Measurements from ENCODE around the gene SNRPA.

The SNRPA gene

GRCh38 chr19:40750874-40751537 is at the start of gene SNRPA:
Gene SNRPA (plus strand): TSS chr19:40751203. CDS start chr19:40751409, 206 bp downstream.
- Mint-ChIP-seq H3K4me1 (ENCODE audit: low read depth) (peaks cover 57% of the 10 kb centered on the region), H3K27me3 (no peaks in the 10 kb centered on the region)

GRCh38 chr19:40701758-40702157 is 49.2 kb upstream of the SNRPA start:
- H3K4me1 Mint-ChIP-seq (ENCODE audit: low read depth): no peaks in the 10 kb centered on the region
- no peak overlapping the region for H3K4me3 Mint-ChIP-seq
- H3K36me3 Mint-ChIP-seq (ENCODE audit: low read depth): peaks cover 38% of the 10 kb centered on the region

More at GRCh38 chr19:40750874-40751537, at the start of gene SNRPA:
- H3K4me3 Mint-ChIP-seq: peak within 1 kb of the TSS; percentile 95
- H3K36me3 Mint-ChIP-seq (ENCODE audit: low read depth): peaks cover 38% of the 10 kb centered on the region
- no peaks in the 10 kb centered on the region for H3K9me3 Mint-ChIP-seq
- H3K27ac Mint-ChIP-seq: peak within 1 kb of the TSS; percentile 98

GRCh38 chr19:40702337-40703012 is 48.5 kb upstream of the SNRPA start:
- Mint-ChIP-seq H3K36me3 (ENCODE audit: low read depth) (peaks cover 38% of the 10 kb centered on the region), H3K4me1 (ENCODE audit: low read depth) (no peaks in the 10 kb centered on the region), H3K4me3 (no peak overlapping the region), H3K27me3 (no peaks in the 10 kb centered on the region), H3K27ac (no peak overlapping the region), H3K9me3 (no peaks in the 10 kb centered on the region)

More at GRCh38 chr19:40701758-40702157, 49.2 kb upstream of the SNRPA start:
- no peaks in the 10 kb centered on the region for H3K27me3 Mint-ChIP-seq
- H3K9me3 Mint-ChIP-seq: no peaks in the 10 kb centered on the region
- H3K27ac Mint-ChIP-seq: no peak overlapping the region

GRCh38 chr19:40703029-40703755 is 47.8 kb upstream of the SNRPA start:
- Mint-ChIP-seq H3K4me1 (ENCODE audit: low read depth) (no peaks in the 10 kb centered on the region), H3K4me3 (no peak overlapping the region), H3K27ac (no peak overlapping the region), H3K36me3 (ENCODE audit: low read depth) (peaks cover 45% of the 10 kb centered on the region), H3K27me3 (no peaks in the 10 kb centered on the region), H3K9me3 (no peaks in the 10 kb centered on the region)

GRCh38 chr19:40704491-40705361 is 46.3 kb upstream of the SNRPA start:
- peaks cover 4% of the 10 kb centered on the region for H3K4me1 Mint-ChIP-seq (ENCODE audit: low read depth)
- no peaks in the 10 kb centered on the region for H3K9me3 Mint-ChIP-seq
- H3K36me3 Mint-ChIP-seq (ENCODE audit: low read depth): peaks cover 53% of the 10 kb centered on the region
- H3K27me3 Mint-ChIP-seq: no peaks in the 10 kb centered on the region
- no peak overlapping the region for H3K27ac Mint-ChIP-seq
- no peak overlapping the region for H3K4me3 Mint-ChIP-seq

GRCh38 chr19:40705362-40705651 is 45.7 kb upstream of the SNRPA start:
- H3K9me3 Mint-ChIP-seq: no peaks in the 10 kb centered on the region
- peaks cover 53% of the 10 kb centered on the region for H3K36me3 Mint-ChIP-seq (ENCODE audit: low read depth)
- H3K27ac Mint-ChIP-seq: no peak overlapping the region
- no peak overlapping the region for H3K4me3 Mint-ChIP-seq
- peaks cover 4% of the 10 kb centered on the region for H3K4me1 Mint-ChIP-seq (ENCODE audit: low read depth)
- H3K27me3 Mint-ChIP-seq: no peaks in the 10 kb centered on the region

- Mint-ChIP-seq H3K4me3 (no peak overlapping the region), H3K4me1 (ENCODE audit: low read depth) (peaks cover 6% of the 10 kb centered on the region), H3K27me3 (no peaks in the 10 kb centered on the region), H3K36me3 (ENCODE audit: low read depth) (peaks cover 54% of the 10 kb centered on the region), H3K27ac (no peak overlapping the region), H3K9me3 (no peaks in the 10 kb centered on the region)
Observed at GRCh38 chr19:40705950-40706619, 44.9 kb upstream of the SNRPA start.

GRCh38 chr19:40707615-40708014 is 43.4 kb upstream of the SNRPA start:
- Mint-ChIP-seq H3K9me3 (no peaks in the 10 kb centered on the region), H3K4me1 (ENCODE audit: low read depth) (peaks cover 6% of the 10 kb centered on the region), H3K27ac (no peak overlapping the region), H3K36me3 (ENCODE audit: low read depth) (peaks cover 52% of the 10 kb centered on the region), H3K4me3 (no peak overlapping the region), H3K27me3 (no peaks in the 10 kb centered on the region)

GRCh38 chr19:40709817-40710216 is 41.2 kb upstream of the SNRPA start:
- no peaks in the 10 kb centered on the region for H3K27me3 Mint-ChIP-seq
- H3K4me1 Mint-ChIP-seq (ENCODE audit: low read depth): peaks cover 20% of the 10 kb centered on the region
- H3K36me3 Mint-ChIP-seq (ENCODE audit: low read depth): peaks cover 45% of the 10 kb centered on the region
- H3K27ac Mint-ChIP-seq: no peak overlapping the region
- H3K9me3 Mint-ChIP-seq: no peaks in the 10 kb centered on the region
- H3K4me3 Mint-ChIP-seq: no peak overlapping the region

- H3K9me3 Mint-ChIP-seq: no peaks in the 10 kb centered on the region
- no peaks in the 10 kb centered on the region for H3K27me3 Mint-ChIP-seq
- peaks cover 24% of the 10 kb centered on the region for H3K36me3 Mint-ChIP-seq (ENCODE audit: low read depth)
- peak overlapping the region; percentile 14 for H3K27ac Mint-ChIP-seq
- H3K4me3 Mint-ChIP-seq: peak overlapping the region; percentile 75
- H3K4me1 Mint-ChIP-seq (ENCODE audit: low read depth): peaks cover 50% of the 10 kb centered on the region
Observed at GRCh38 chr19:40713939-40714338, 37.1 kb upstream of the SNRPA start.

GRCh38 chr19:40714441-40715299 is 36.3 kb upstream of the SNRPA start:
- Mint-ChIP-seq H3K36me3 (ENCODE audit: low read depth) (peaks cover 19% of the 10 kb centered on the region), H3K27me3 (no peaks in the 10 kb centered on the region), H3K27ac (peak overlapping the region; percentile 98), H3K4me3 (peak overlapping the region; percentile 86), H3K9me3 (no peaks in the 10 kb centered on the region), H3K4me1 (ENCODE audit: low read depth) (peaks cover 53% of the 10 kb centered on the region)

GRCh38 chr19:40716031-40716481 is 34.9 kb upstream of the SNRPA start:
- Mint-ChIP-seq H3K4me1 (ENCODE audit: low read depth) (peaks cover 64% of the 10 kb centered on the region), H3K27ac (peak overlapping the region; percentile 98), H3K27me3 (no peaks in the 10 kb centered on the region), H3K4me3 (peak overlapping the region; percentile 86), H3K9me3 (no peaks in the 10 kb centered on the region), H3K36me3 (ENCODE audit: low read depth) (peaks cover 21% of the 10 kb centered on the region)

- H3K4me3 Mint-ChIP-seq: peak within 1 kb of the TSS; percentile 86
- peak within 1 kb of the TSS; percentile 98 for H3K27ac Mint-ChIP-seq
- H3K9me3 Mint-ChIP-seq: no peaks in the 10 kb centered on the region
- no peaks in the 10 kb centered on the region for H3K27me3 Mint-ChIP-seq
- peaks cover 17% of the 10 kb centered on the region for H3K36me3 Mint-ChIP-seq (ENCODE audit: low read depth)
- peaks cover 66% of the 10 kb centered on the region for H3K4me1 Mint-ChIP-seq (ENCODE audit: low read depth)
Observed at GRCh38 chr19:40716482-40717324, 34.3 kb upstream of the SNRPA start, which contains the start of the genes COQ8B and ITPKC. Gene COQ8B (minus strand): TSS chr19:40716886. CDS start chr19:40714632, 2,254 bp downstream. Gene ITPKC (plus strand): TSS chr19:40717112. CDS start chr19:40717136, 24 bp downstream.
